ENCODE data around the gene C5orf46.

DNA sequence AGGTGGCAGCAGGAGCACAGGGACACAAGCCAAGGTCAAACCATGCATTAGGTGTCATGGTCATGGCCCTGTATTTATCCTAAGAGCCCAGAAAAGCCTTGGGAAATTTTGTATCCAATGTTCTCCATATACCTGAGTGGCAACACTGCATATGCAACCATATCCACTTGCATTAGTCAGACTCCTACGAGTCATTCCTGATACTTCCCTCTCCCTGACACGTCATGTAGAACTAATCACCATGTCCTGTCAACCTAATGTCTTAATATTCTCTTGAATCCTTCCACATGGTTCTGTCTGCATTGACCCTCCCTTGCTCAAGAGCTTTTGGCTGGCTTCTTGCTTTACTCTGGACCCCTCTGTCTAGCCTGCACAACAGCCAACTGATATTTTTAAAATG is 18.4 kb downstream of the C5orf46 start:
- TF ChIP-seq POLR2A (IDR thresholded peaks at IDR 0.05) (no peak), POLR2AphosphoS5 (IDR thresholded peaks at IDR 0.05) (no peak)
- TF ChIP-seq, protein P1, sequence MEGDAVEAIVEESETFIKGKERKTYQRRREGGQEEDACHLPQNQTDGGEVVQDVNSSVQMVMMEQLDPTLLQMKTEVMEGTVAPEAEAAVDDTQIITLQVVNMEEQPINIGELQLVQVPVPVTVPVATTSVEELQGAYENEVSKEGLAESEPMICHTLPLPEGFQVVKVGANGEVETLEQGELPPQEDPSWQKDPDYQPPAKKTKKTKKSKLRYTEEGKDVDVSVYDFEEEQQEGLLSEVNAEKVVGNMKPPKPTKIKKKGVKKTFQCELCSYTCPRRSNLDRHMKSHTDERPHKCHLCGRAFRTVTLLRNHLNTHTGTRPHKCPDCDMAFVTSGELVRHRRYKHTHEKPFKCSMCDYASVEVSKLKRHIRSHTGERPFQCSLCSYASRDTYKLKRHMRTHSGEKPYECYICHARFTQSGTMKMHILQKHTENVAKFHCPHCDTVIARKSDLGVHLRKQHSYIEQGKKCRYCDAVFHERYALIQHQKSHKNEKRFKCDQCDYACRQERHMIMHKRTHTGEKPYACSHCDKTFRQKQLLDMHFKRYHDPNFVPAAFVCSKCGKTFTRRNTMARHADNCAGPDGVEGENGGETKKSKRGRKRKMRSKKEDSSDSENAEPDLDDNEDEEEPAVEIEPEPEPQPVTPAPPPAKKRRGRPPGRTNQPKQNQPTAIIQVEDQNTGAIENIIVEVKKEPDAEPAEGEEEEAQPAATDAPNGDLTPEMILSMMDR (IDR thresholded peaks at IDR 0.05) = no peak

All from prostate gland (tissue), 2 donors.